NB4 (cell line): Measurements from ENCODE around the gene ASMT.

Experiments
- DNase-seq: peaks from one replicate; pipeline ENCODE4 v3.0.0; 2010; ENCODE audit warnings: low read depth
- H3K4me3 ChIP-seq: one replicate; pipeline ENCODE4 v1.5.1; 2011; ENCODE audit warnings: mild to moderate bottlenecking, low read depth, low read length, moderate library complexity
- MAX ChIP-seq: IDR thresholded peaks from 2 replicates; pipeline ENCODE4 v1.6.1; 2011; ENCODE audit warnings: low read depth, low read length
- MYC ChIP-seq: IDR thresholded peaks from 2 replicates; pipeline ENCODE4 v1.6.1; 2011; ENCODE audit warnings: low read depth, low read length
- POLR2A ChIP-seq: IDR thresholded peaks from 2 replicates; pipeline ENCODE4 v1.6.1; 2011; ENCODE audit warnings: mild to moderate bottlenecking; ENCODE audit not compliant: insufficient read length; ENCODE audit errors: extremely low read depth
- TF ChIP-seq, protein P1 (sequence below): IDR thresholded peaks from one replicate; pipeline ENCODE4 v1.5.1; 2012; ENCODE audit warnings: low read depth, low read length

The ASMT gene

GRCh38 chrX:1582686-1583437, 32.0 kb upstream of the ASMT start:
- TF ChIP-seq MAX (no peak), MYC (no peak), POLR2A (no peak)
- TF ChIP-seq, protein P1, sequence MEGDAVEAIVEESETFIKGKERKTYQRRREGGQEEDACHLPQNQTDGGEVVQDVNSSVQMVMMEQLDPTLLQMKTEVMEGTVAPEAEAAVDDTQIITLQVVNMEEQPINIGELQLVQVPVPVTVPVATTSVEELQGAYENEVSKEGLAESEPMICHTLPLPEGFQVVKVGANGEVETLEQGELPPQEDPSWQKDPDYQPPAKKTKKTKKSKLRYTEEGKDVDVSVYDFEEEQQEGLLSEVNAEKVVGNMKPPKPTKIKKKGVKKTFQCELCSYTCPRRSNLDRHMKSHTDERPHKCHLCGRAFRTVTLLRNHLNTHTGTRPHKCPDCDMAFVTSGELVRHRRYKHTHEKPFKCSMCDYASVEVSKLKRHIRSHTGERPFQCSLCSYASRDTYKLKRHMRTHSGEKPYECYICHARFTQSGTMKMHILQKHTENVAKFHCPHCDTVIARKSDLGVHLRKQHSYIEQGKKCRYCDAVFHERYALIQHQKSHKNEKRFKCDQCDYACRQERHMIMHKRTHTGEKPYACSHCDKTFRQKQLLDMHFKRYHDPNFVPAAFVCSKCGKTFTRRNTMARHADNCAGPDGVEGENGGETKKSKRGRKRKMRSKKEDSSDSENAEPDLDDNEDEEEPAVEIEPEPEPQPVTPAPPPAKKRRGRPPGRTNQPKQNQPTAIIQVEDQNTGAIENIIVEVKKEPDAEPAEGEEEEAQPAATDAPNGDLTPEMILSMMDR, result no peak
- DNase-seq, result peak; percentile 82
- H3K4me3 ChIP-seq, result no peak overlapping the region

DNA sequence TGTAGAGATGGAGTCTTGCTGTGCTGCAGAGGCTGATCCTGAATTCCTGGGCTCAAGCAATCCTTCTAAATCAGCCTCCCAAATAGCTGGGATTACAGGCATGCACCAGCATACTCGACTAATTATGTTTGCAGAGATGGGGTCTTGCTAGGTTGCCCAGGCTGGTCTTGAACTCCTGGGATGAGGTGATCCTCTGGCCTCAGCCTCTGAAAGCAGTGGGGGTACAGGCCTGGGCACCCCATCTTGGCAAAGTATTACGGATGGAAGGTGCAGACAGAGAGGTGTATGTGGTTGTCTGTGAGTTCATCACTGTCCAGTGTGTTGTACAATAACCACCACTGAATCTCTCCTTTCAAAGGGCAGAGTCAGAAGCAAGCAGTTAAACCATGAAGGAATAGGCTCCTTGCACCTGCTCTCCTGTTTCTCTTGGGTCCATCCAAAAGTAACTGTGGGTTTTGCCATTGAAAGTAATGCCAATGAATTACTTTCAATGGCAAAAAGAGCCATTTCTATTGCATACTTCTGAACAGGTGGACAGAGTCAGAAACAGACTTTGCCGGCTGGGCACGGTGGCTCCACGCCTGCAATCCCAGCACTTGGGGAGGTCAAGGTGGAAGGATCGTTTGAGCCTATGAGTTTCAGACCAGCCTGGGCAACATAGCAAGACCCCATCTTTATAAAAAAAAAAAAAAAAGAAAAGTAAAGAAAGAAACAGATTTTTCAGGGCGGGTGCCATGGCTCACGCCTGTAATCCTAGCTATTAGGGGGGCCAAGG, 30.4 kb upstream of the ASMT start:
- DNase-seq, result no peak
- TF ChIP-seq MAX, result no peak
- TF ChIP-seq, protein P1, result no peak
- TF ChIP-seq MYC, result no peak
- TF ChIP-seq POLR2A, result no peak
- no peak overlapping the region for H3K4me3 ChIP-seq

DNA sequence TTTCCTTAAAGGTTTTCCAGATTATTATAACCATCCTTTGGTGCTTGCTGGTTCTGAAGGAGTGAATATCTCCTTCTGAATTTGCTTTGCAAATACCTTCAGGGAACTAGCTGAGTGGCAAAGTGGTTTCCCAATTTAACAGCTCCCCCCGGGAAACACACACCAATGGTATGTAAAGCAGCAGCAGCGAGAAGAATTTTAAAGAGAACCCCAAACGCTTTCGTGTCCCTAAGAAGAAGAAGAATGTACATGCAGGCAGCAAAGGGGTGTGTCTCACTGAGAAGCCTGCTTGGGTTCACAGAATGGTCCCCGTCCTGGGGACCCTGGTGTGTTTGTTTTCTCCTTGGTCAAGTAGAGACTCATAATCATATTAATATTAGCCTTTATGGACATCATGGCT, 27.7 kb upstream of the ASMT start:
- TF ChIP-seq, protein P1, result no peak
- TF ChIP-seq MAX, result no peak
- no peak overlapping the region for H3K4me3 ChIP-seq
- DNase-seq, result peak; percentile 68

- DNase-seq, result peak; percentile 36
- TF ChIP-seq MAX, result no peak
- TF ChIP-seq, protein P1, result no peak
- TF ChIP-seq POLR2A, result no peak
- no peak for TF ChIP-seq MYC
- no peak overlapping the region for H3K4me3 ChIP-seq
Observed at GRCh38 chrX:1589356-1590130, 25.3 kb upstream of the ASMT start.

GRCh38 chrX:1591102-1591862, 23.6 kb upstream of the ASMT start, which contains the start of gene AKAP17A:
Gene AKAP17A, plus strand, starts transcription at chrX:1591604. Its CDS starts 1,859 bp downstream, at chrX:1593463.
- TF ChIP-seq MYC (no peak), MAX (no peak), POLR2A (peak; percentile 31)
- TF ChIP-seq, protein P1, result no peak
- H3K4me3 ChIP-seq, result peak within 1 kb of the TSS; percentile 78
- peak; percentile 90 for DNase-seq
